ENCODE measurements around the gene COL4A1. TPM values are rescaled to one million over a fixed set of nuclear protein-coding genes. Genes with fewer than 3 reads are reported as not detected.

COL4A1 gene
- polyA plus RNA-seq, 1 of the 3 experiments (the other 2 are of a cell fraction), result 30.3 TPM

- Histone ChIP-seq H3K79me2 (ENCODE audit: insufficient read depth) (no peaks in the 10 kb centered on the region), H3K4me2 (no peak overlapping the region), H3F3A (replicated peaks; ENCODE audit: insufficient read depth) (peaks cover 18% of the 10 kb centered on the region), H3K27ac (ENCODE audit: low read depth in 2 of 2, low read length in 1 of 2) (no peak overlapping the region), H3K9me2 (no peaks in the 10 kb centered on the region), H3K4me3 (ENCODE audit: low read depth in 2 of 2, low read length in 1 of 2) (no peak overlapping the region), H3K36me3 (replicated peaks in 1 of 2; ENCODE audit: control insufficient read depth in 1 of 2, insufficient read depth in 2 of 2, low read length in 1 of 2) (peaks cover 22 to 26% of the 10 kb centered on the region in 2 experiments), H2AFZ (ENCODE audit: low read depth) (no peak overlapping the region), H3K9ac (no peak overlapping the region), H3K4me1 (ENCODE audit: control insufficient read depth in 1 of 2, insufficient read depth in 2 of 2, low read depth in 1 of 2, low read length in 1 of 2) (peaks cover 10 to 16% of the 10 kb centered on the region in 2 experiments; a peak in 3 of 4 replicates), H3K27me3 (ENCODE audit: insufficient read depth) (no peaks in the 10 kb centered on the region), H3K9me3 (no peaks in the 10 kb centered on the region), H4K20me1 (ENCODE audit: insufficient read depth) (peaks cover 6% of the 10 kb centered on the region; the same call in 1 of the 2 replicates)
- 94% methylated on average over 7 of the region's 10 CpGs for WGBS (ENCODE audit: low lambda C conversion rate)
- ChIA-PET POLR2A (no interaction called here), CTCF (no interaction called here)
- TF ChIP-seq RCOR1 (IDR thresholded peaks at IDR 0.05; ENCODE audit: low read length), result no peak
- no peak for TF ChIP-seq TEAD4 (IDR thresholded peaks at IDR 0.05; ENCODE audit: borderline replicate concordance, insufficient read depth)
- TF ChIP-seq ELF1 (IDR thresholded peaks at IDR 0.05), result no peak
- no peak for TF ChIP-seq USF2 (IDR thresholded peaks at IDR 0.05; ENCODE audit: borderline replicate concordance, low read depth, low read length)
- TF ChIP-seq GABPA (IDR thresholded peaks at IDR 0.05; ENCODE audit: low read depth), result no peak
- TF ChIP-seq CTCF (IDR thresholded peaks at IDR 0.05), result no peak
- no peak for TF ChIP-seq TAF1 (IDR thresholded peaks at IDR 0.05; ENCODE audit: borderline replicate concordance, low read depth, low read length)
- no peak for TF ChIP-seq MXI1 (IDR thresholded peaks at IDR 0.05; ENCODE audit: low read depth, low read length)
- no peak for TF ChIP-seq FOXJ3 (CRISPR knock-in tag; IDR thresholded peaks at IDR 0.05)
- TF ChIP-seq TCF12 (IDR thresholded peaks at IDR 0.05), result no peak
- no peak for TF ChIP-seq MAX (IDR thresholded peaks at IDR 0.05; ENCODE audit: low read depth)
- TF ChIP-seq EZH2phosphoT487 (IDR thresholded peaks at IDR 0.05; ENCODE audit: borderline replicate concordance, low read depth), result no peak
- TF ChIP-seq JUND (IDR thresholded peaks at IDR 0.05), result no peak
- no peak for TF ChIP-seq FOSL2 (IDR thresholded peaks at IDR 0.05; ENCODE audit: borderline replicate concordance, low read depth)
- TF ChIP-seq RAD21 (IDR thresholded peaks at IDR 0.05; ENCODE audit: low read length), result no peak
- TF ChIP-seq YY1 (IDR thresholded peaks at IDR 0.05; ENCODE audit: low read depth), result no peak
- no peak for TF ChIP-seq CHD2 (IDR thresholded peaks at IDR 0.05; ENCODE audit: low read length, partially characterized antibody)
- TF ChIP-seq MEF2A (IDR thresholded peaks at IDR 0.05; ENCODE audit: borderline replicate concordance, low read depth), result no peak
- no peak for DNase-seq
These were observed 120.6 kb downstream of the COL4A1 start for GRCh38 chr13:110186231-110186855.
